ENCODE data around the gene CUL9. TPM values are rescaled to one million over a fixed set of nuclear protein-coding genes. Genes with fewer than 3 reads are reported as not detected.

Gene CUL9
- total RNA-seq, 1 donor from 2014 or later = 11.1 TPM

DNA sequence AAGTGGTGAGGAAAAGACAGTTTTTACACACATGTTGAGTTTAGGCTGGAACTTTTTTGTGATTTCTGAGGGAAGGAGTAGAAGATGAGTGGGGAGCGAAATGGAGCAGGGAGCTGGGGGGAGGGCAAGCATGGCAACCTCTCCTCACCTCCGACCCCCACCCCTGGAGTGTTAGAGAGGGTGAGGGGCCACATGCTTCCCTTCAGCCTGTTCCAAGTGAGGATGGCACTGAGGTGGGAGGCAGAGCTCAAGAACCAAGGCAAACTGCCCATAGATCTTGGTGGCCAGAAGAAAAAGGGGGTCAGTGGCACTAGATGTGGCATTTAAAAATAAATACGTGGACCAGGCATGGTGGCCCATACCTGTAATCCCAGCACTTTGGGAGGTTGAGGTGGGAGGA, 66.1 kb downstream of the CUL9 start:
- H3K27ac Mint-ChIP-seq (ENCODE audit: unreplicated experiment) = no peak overlapping the region
- H2AFZ ChIP-seq (ENCODE audit: low read depth, low read length) = no peak overlapping the region
- no peak for TF ChIP-seq EZH2 (IDR thresholded peaks at IDR 0.05; ENCODE audit: insufficient read depth, low read length)
- TF ChIP-seq, protein P1, sequence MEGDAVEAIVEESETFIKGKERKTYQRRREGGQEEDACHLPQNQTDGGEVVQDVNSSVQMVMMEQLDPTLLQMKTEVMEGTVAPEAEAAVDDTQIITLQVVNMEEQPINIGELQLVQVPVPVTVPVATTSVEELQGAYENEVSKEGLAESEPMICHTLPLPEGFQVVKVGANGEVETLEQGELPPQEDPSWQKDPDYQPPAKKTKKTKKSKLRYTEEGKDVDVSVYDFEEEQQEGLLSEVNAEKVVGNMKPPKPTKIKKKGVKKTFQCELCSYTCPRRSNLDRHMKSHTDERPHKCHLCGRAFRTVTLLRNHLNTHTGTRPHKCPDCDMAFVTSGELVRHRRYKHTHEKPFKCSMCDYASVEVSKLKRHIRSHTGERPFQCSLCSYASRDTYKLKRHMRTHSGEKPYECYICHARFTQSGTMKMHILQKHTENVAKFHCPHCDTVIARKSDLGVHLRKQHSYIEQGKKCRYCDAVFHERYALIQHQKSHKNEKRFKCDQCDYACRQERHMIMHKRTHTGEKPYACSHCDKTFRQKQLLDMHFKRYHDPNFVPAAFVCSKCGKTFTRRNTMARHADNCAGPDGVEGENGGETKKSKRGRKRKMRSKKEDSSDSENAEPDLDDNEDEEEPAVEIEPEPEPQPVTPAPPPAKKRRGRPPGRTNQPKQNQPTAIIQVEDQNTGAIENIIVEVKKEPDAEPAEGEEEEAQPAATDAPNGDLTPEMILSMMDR (IDR thresholded peaks at IDR 0.05; ENCODE audit: insufficient read depth, low read depth, low read length) = no peak

GRCh38 chr6:43248791-43249190, 66.8 kb downstream of the CUL9 start:
- H2AFZ ChIP-seq (ENCODE audit: low read depth, low read length) = no peak overlapping the region
- H3K36me3 ChIP-seq (ENCODE audit: insufficient read depth, low read length) = no peaks in the 10 kb centered on the region
- no peaks in the 10 kb centered on the region for H4K20me1 ChIP-seq (ENCODE audit: insufficient read depth, low read length)
- no peak for DNase-seq (ENCODE audit: low read depth)
- no peaks in the 10 kb centered on the region for H3K9me3 Mint-ChIP-seq (ENCODE audit: unreplicated experiment)
- TF ChIP-seq, protein P1 (IDR thresholded peaks at IDR 0.05; ENCODE audit: insufficient read depth, low read depth, low read length) = no peak
- TF ChIP-seq EZH2 (IDR thresholded peaks at IDR 0.05; ENCODE audit: insufficient read depth, low read length) = no peak
- H3K9me3 ChIP-seq (ENCODE audit: insufficient read depth, low read depth, low read length) = no peaks in the 10 kb centered on the region
- H3K4me3 Mint-ChIP-seq (ENCODE audit: unreplicated experiment) = no peak overlapping the region
- no peak for FAIRE-seq
- H3K27ac ChIP-seq (ENCODE audit: low read depth, low read length) = no peak overlapping the region
- H3K27me3 Mint-ChIP-seq (ENCODE audit: low read depth, unreplicated experiment) = peaks cover 41% of the 10 kb centered on the region
- no peak overlapping the region for H3K27ac Mint-ChIP-seq (ENCODE audit: unreplicated experiment)
- peaks cover 57% of the 10 kb centered on the region for H3K27me3 ChIP-seq (ENCODE audit: insufficient read depth, low read length)
- H3K4me2 ChIP-seq (ENCODE audit: low read length) = no peak overlapping the region
- H3K79me2 ChIP-seq (ENCODE audit: insufficient read depth, low read length) = no peaks in the 10 kb centered on the region
- H3K4me1 Mint-ChIP-seq (ENCODE audit: low read depth, unreplicated experiment) = no peaks in the 10 kb centered on the region
- no peak overlapping the region for H3K9ac ChIP-seq (ENCODE audit: low read length)
- H3K4me1 ChIP-seq (ENCODE audit: insufficient read depth, low read length) = peaks cover 8% of the 10 kb centered on the region
- H3K4me3 ChIP-seq (ENCODE audit: insufficient read depth, low read depth, low read length) = no peak overlapping the region
- no peaks in the 10 kb centered on the region for H3K36me3 Mint-ChIP-seq (ENCODE audit: low read depth, unreplicated experiment)

More for the DNA sequence above, 66.1 kb downstream of the CUL9 start:
- Histone ChIP-seq H3K9ac (ENCODE audit: low read length) (no peak overlapping the region), H3K4me1 (ENCODE audit: insufficient read depth, low read length) (peaks cover 8% of the 10 kb centered on the region), H3K79me2 (ENCODE audit: insufficient read depth, low read length) (no peaks in the 10 kb centered on the region), H3K27ac (ENCODE audit: low read depth, low read length) (no peak overlapping the region), H3K27me3 (ENCODE audit: insufficient read depth, low read length) (peaks cover 61% of the 10 kb centered on the region), H3K36me3 (ENCODE audit: insufficient read depth, low read length) (no peaks in the 10 kb centered on the region), H3K4me2 (ENCODE audit: low read length) (no peak overlapping the region), H3K4me3 (ENCODE audit: insufficient read depth, low read depth, low read length) (no peak overlapping the region), H3K9me3 (ENCODE audit: insufficient read depth, low read depth, low read length) (no peaks in the 10 kb centered on the region), H4K20me1 (ENCODE audit: insufficient read depth, low read length) (no peaks in the 10 kb centered on the region)
- no peaks in the 10 kb centered on the region for H3K36me3 Mint-ChIP-seq (ENCODE audit: low read depth, unreplicated experiment)
- no peaks in the 10 kb centered on the region for H3K9me3 Mint-ChIP-seq (ENCODE audit: unreplicated experiment)
- H3K4me3 Mint-ChIP-seq (ENCODE audit: unreplicated experiment) = no peak overlapping the region
- no peaks in the 10 kb centered on the region for H3K4me1 Mint-ChIP-seq (ENCODE audit: low read depth, unreplicated experiment)
- no peak for FAIRE-seq
- no peak for DNase-seq (ENCODE audit: low read depth)
- peaks cover 36% of the 10 kb centered on the region for H3K27me3 Mint-ChIP-seq (ENCODE audit: low read depth, unreplicated experiment)

DNA sequence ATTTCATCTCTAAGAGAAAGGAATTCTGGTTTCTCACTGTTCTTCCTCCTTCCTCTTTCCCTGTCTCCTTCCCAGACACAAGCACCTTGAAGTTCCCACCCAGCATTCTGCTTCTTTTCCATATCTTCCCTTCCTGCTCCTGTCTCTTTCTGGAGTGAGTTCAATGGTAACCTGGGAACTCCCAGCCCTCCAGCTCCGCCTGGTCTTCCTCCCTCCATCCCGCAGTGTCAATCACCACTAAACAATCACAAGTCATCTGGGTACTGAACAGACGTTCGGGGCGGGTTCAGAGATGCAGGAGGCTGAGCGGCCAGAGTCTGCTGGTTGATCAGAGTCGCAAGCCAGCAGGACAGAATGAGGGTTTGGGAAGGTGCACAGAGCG, 69.0 kb downstream of the CUL9 start:
- no peak for TF ChIP-seq EZH2 (IDR thresholded peaks at IDR 0.05; ENCODE audit: insufficient read depth, low read length)
- TF ChIP-seq, protein P1 (IDR thresholded peaks at IDR 0.05; ENCODE audit: insufficient read depth, low read depth, low read length) = no peak
- H3K4me3 Mint-ChIP-seq (ENCODE audit: unreplicated experiment) = no peak overlapping the region
- FAIRE-seq (no peak), DNase-seq (ENCODE audit: low read depth) (no peak)
- H3K4me1 ChIP-seq (ENCODE audit: insufficient read depth, low read length) = peaks cover 8% of the 10 kb centered on the region
- no peaks in the 10 kb centered on the region for H3K9me3 Mint-ChIP-seq (ENCODE audit: unreplicated experiment)
- H3K4me3 ChIP-seq (ENCODE audit: insufficient read depth, low read depth, low read length) = no peak overlapping the region
- H3K36me3 Mint-ChIP-seq (ENCODE audit: low read depth, unreplicated experiment) = no peaks in the 10 kb centered on the region
- H3K9ac ChIP-seq (ENCODE audit: low read length) = no peak overlapping the region
- H3K4me1 Mint-ChIP-seq (ENCODE audit: low read depth, unreplicated experiment) = no peaks in the 10 kb centered on the region
- H3K79me2 ChIP-seq (ENCODE audit: insufficient read depth, low read length) = no peaks in the 10 kb centered on the region
- H3K9me3 ChIP-seq (ENCODE audit: insufficient read depth, low read depth, low read length) = no peaks in the 10 kb centered on the region
- H3K27me3 ChIP-seq (ENCODE audit: insufficient read depth, low read length) = peaks cover 37% of the 10 kb centered on the region
- H3K27ac ChIP-seq (ENCODE audit: low read depth, low read length) = no peak overlapping the region
- no peak overlapping the region for H2AFZ ChIP-seq (ENCODE audit: low read depth, low read length)
- no peak overlapping the region for H3K27ac Mint-ChIP-seq (ENCODE audit: unreplicated experiment)
- no peak overlapping the region for H3K4me2 ChIP-seq (ENCODE audit: low read length)
- H4K20me1 ChIP-seq (ENCODE audit: insufficient read depth, low read length) = no peaks in the 10 kb centered on the region
- peaks cover 52% of the 10 kb centered on the region for H3K27me3 Mint-ChIP-seq (ENCODE audit: low read depth, unreplicated experiment)
- H3K36me3 ChIP-seq (ENCODE audit: insufficient read depth, low read length) = no peaks in the 10 kb centered on the region

Data from astrocyte (in vitro differentiated cells and primary cell).